Muscle of leg (tissue), 11 donors: ENCODE data around the gene SYT15. TPM values are rescaled to one million over a fixed set of nuclear protein-coding genes. Genes with fewer than 3 reads are reported as not detected.
A peak's percentile ranks its signal among the peaks of the same experiment; 100 is the strongest.
"Not testable (repeated sequence)": the region's sequence is repeated elsewhere in the genome, so short reads cannot be mapped to it uniquely, and the experiment has no call there.

ENCODE experiments used
- DNase-seq: peaks from one replicate; pipeline ENCODE4 v3.0.0; 2013
- H3K27ac ChIP-seq: one replicate; pipeline ENCODE4 v1.5.1; 2013; ENCODE audit warnings: mild to moderate bottlenecking, low read length, control low read depth
- H3K27me3 ChIP-seq: one replicate; pipeline ENCODE4 v1.6.1; 2013; ENCODE audit warnings: low read length; ENCODE audit not compliant: control insufficient read depth, insufficient read depth
- H3K36me3 ChIP-seq: one replicate; pipeline ENCODE4 v1.6.1; 2013; ENCODE audit warnings: low read length; ENCODE audit not compliant: control insufficient read depth, insufficient read depth
- H3K4me1 ChIP-seq: one replicate; pipeline ENCODE4 v1.6.1; 2013; ENCODE audit warnings: low read length; ENCODE audit not compliant: control insufficient read depth, insufficient read depth
- H3K4me3 ChIP-seq: one replicate; pipeline ENCODE4 v1.5.1; 2013; ENCODE audit warnings: low read length, control low read depth
- H3K9me3 ChIP-seq: replicated peaks from 2 replicates; pipeline ENCODE4 v1.6.1; 2013; ENCODE audit warnings: low read depth, low read length; ENCODE audit not compliant: control insufficient read depth
- WGBS: methylation state at CpG from one replicate; pipeline ENCODE4 v1.1.5; 2013; ENCODE audit warnings: missing lambda C conversion rate; ENCODE audit not compliant: insufficient coverage; 5-methylcytosine and 5-hydroxymethylcytosine counted together
- polyA plus RNA-seq, 8 donors: library from polyadenylated mRNA; unstranded; fragments of 120-200 nt; gene quantifications; one replicate each; pipeline versions ENCODE4 v1.2.1 to v1.2.3, GENCODE V29; 2013; ENCODE audit warnings: inconsistent platforms in 1 of 8, low replicate concordance in 1 of 8; ENCODE audit not compliant: insufficient read length in 8 of 8, insufficient read depth in 1 of 8
- total RNA-seq: library from RNA; stranded (reverse); fragments of 120-200 nt; gene quantifications from one replicate; pipeline ENCODE4 v1.2.4, GENCODE V29; 2013

Gene SYT15
- total and polyA plus RNA-seq, 9 donors, result 1.1 to 5.2 (median 3.8) TPM

GRCh38 chr10:46629805-46630204 is 50.9 kb downstream of the SYT15 start:
- H3K9me3 ChIP-seq, H3K36me3 ChIP-seq, H3K27ac ChIP-seq, H3K4me3 ChIP-seq, H3K27me3 ChIP-seq, H3K4me1 ChIP-seq, DNase-seq: not testable (repeated sequence)
- WGBS, result no CpG with 5 or more reads among the region's 1 CpG

GRCh38 chr10:46630816-46631215 is 51.9 kb downstream of the SYT15 start:
- H3K4me3 ChIP-seq, H3K27me3 ChIP-seq, H3K9me3 ChIP-seq, DNase-seq, H3K36me3 ChIP-seq, H3K27ac ChIP-seq, H3K4me1 ChIP-seq: not testable (repeated sequence)
- WGBS, result no CpG with 5 or more reads among the region's 3 CpGs

DNA sequence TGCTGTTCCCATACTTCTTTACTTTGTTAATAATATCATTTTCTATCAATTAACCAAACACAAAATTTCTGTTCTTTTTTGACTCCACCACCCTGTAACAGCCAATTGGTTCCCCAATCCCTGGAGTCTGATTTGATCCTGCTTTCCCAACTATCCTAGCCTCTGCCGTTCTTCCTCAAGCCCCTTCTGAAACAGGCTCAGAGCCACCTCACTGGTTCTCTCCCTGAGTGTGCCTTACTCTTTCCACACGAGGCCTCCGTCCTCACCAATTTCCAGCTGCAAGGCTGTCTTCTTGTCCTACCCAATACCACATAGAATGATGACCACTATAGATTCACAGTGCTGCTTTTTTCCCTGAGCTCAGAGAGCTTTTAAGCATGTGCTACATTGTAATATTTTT is 52.8 kb downstream of the SYT15 start:
- not testable (repeated sequence) for H3K4me3 ChIP-seq, H3K9me3 ChIP-seq
- WGBS, result no CpG with 5 or more reads among the region's 3 CpGs

DNA sequence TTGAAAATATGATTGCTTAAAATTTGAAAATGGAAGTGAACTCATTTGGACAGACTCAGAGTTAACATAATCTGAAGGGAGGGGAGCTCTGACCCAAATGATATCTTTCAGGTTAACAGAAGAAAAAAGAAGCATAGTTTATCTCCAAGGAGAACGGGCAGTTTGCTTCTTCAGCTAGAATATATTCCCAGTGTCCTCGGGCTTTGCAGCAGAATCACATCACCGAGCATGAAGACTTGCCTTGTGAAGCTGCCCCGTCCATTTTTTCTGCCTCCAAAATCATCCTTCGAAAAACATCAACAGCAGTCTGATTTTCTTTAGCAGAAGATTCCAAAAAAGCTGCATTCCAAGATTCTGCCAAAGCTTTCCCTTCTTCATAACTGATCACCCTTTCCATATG is 55.8 kb downstream of the SYT15 start:
- H3K4me1 ChIP-seq, H3K36me3 ChIP-seq, DNase-seq, H3K9me3 ChIP-seq, H3K4me3 ChIP-seq, H3K27me3 ChIP-seq, H3K27ac ChIP-seq: not testable (repeated sequence)
- no CpG with 5 or more reads among the region's 5 CpGs for WGBS

More for the DNA sequence above, 52.8 kb downstream of the SYT15 start:
- not testable (repeated sequence) for H3K4me1 ChIP-seq, H3K36me3 ChIP-seq, H3K27me3 ChIP-seq, DNase-seq, H3K27ac ChIP-seq

GRCh38 chr10:46635364-46635959 is 56.5 kb downstream of the SYT15 start:
- not testable (repeated sequence) for H3K4me1 ChIP-seq, H3K27me3 ChIP-seq, DNase-seq, H3K36me3 ChIP-seq, H3K27ac ChIP-seq, H3K9me3 ChIP-seq
- peak overlapping the region; percentile 17 for H3K4me3 ChIP-seq
- no CpG with 5 or more reads among the region's 63 CpGs for WGBS

- H3K4me1 ChIP-seq, H3K36me3 ChIP-seq, H3K9me3 ChIP-seq, H3K27me3 ChIP-seq, H3K4me3 ChIP-seq, DNase-seq, H3K27ac ChIP-seq: not testable (repeated sequence)
Measured at GRCh38 chr10:46640005-46640404, 61.1 kb downstream of the SYT15 start.

Other genes starting within 250 kb of the SYT15 start
- not detected for gene ANXA8L1, start 203.4 kb upstream of the SYT15 start, total RNA-seq
- gene ANXA8L1, start 203.4 kb upstream of the SYT15 start, polyA plus RNA-seq, result 1 to 10 TPM in 1 of 8 donors, under 1 TPM in 3, not detected in 4; 0.15 to 3.9 (median 0.32) TPM
- not detected for gene NPY4R, start 113.2 kb upstream of the SYT15 start, total RNA-seq
- under 1 TPM in 5 of 8 donors, not detected in 3; 0.07 to 0.23 (median 0.22) TPM for gene NPY4R, start 113.2 kb upstream of the SYT15 start, polyA plus RNA-seq
- 0.13 TPM for gene GPRIN2, start 22.5 kb upstream of the SYT15 start, total RNA-seq
- gene GPRIN2, start 22.5 kb upstream of the SYT15 start, polyA plus RNA-seq, result under 1 TPM; 0.12 to 0.91 (median 0.34) TPM